Heart left ventricle (tissue), 16 donors: Measurements from ENCODE around the gene TMEM119. TPM values are rescaled to one million over a fixed set of nuclear protein-coding genes. Genes with fewer than 3 reads are reported as not detected.

Source experiments
- ATAC-seq, 4 donors: fragments of 200-7000 bp; cut with Tn5 transposase; one replicate each; pipeline ENCODE4 v1.9.1; 2020 to 2022; ENCODE audit warnings: moderate library complexity in 4 of 4, mild to moderate bottlenecking in 3 of 4, moderate number of reproducible peaks in 1 of 4
- DNase-seq, 5 donors: peaks; one replicate each; pipeline ENCODE4 v3.0.0-alpha.2; 2020
- H3K27ac ChIP-seq, 12 donors: fragments of 200-600 bp; sonication (generic) in 4 of 12; one replicate each; pipeline versions ENCODE4 v1.5.0 to v1.8.0; 2016 to 2022; ENCODE audit warnings: mild to moderate bottlenecking in 2 of 12
- H3K27me3 ChIP-seq, 9 donors: fragments of 200-600 bp; sonication (generic) in 2 of 9; one replicate each; pipeline versions ENCODE4 v1.5.1 to v1.8.0; 2016 to 2022; ENCODE audit warnings: mild to moderate bottlenecking in 3 of 9
- H3K36me3 ChIP-seq, 9 donors: fragments of 200-600 bp; sonication (generic) in 2 of 9; one replicate each; pipeline versions ENCODE4 v1.5.0 to v1.8.0; 2018 to 2022; ENCODE audit warnings: mild to moderate bottlenecking in 2 of 9
- H3K4me1 ChIP-seq, 12 donors: fragments of 200-600 bp; sonication (generic) in 4 of 12; one replicate each; pipeline versions ENCODE4 v1.5.0 to v1.8.0; 2016 to 2022; ENCODE audit warnings: mild to moderate bottlenecking in 3 of 12
- H3K4me3 ChIP-seq, 12 donors: fragments of 200-600 bp; sonication (generic) in 4 of 12; one replicate each; pipeline versions ENCODE4 v1.5.0 to v1.8.0; 2017 to 2022; ENCODE audit warnings: mild to moderate bottlenecking in 9 of 12, moderate library complexity in 4 of 12
- H3K9me3 ChIP-seq, 12 donors: fragments of 200-600 bp; sonication (generic) in 4 of 12; one replicate each; pipeline versions ENCODE4 v1.5.0 to v1.8.0; 2016 to 2022; ENCODE audit warnings: mild to moderate bottlenecking in 1 of 12
- CTCF ChIP-seq, 12 donors: fragments of 200-600 bp; sonication (generic) in 4 of 12; IDR thresholded peaks; one replicate each; pipeline versions ENCODE4 v1.5.0 to v1.8.0; 2018 to 2022; ENCODE audit warnings: antibody characterized with exemption in 12 of 12, mild to moderate bottlenecking in 5 of 12
- POLR2A ChIP-seq, 2 donors: fragments of 450-650 bp; IDR thresholded peaks; one replicate each; pipeline ENCODE4 v1.6.1; 2017; ENCODE audit warnings: antibody characterized with exemption in 2 of 2, mild to moderate bottlenecking in 2 of 2, moderate library complexity in 2 of 2
- WGBS, 4 donors: extraction: QIAGEN DNeasy Blood & Tissue Kit in 2 of 4; methylation state at CpG; one replicate each; pipeline versions ENCODE4 v1.1.5 to v1.1.7; 2013 to 2018; 5-methylcytosine and 5-hydroxymethylcytosine counted together
- intact Hi-C, 10 donors: fragments of 100-400 bp; cut with DNase I; formaldehyde crosslinking; loops; one replicate each; pipeline versions ENCODE4 v1.11.1 to v1.14.2; 2022
- polyA plus RNA-seq, 2 donors: library from polyadenylated mRNA; stranded (reverse); fragments of 200-250 nt; gene quantifications; one replicate each; pipeline ENCODE4 v1.2.3, GENCODE V29; 2013
- total RNA-seq, 9 donors: library from RNA; depleted of rRNA in 2 of 9; stranded (reverse); fragments of >200 nt in 2 of 9; fragmentation: NEBNext Ultra II Directional in 3 of 9; extraction: Animal tissue kit (Norgen Biotek cat#: 25700) in 3 of 9; gene quantifications; one replicate each; pipeline versions ENCODE4 v1.1.0 to v1.2.4, GENCODE V29; 2016 to 2023
- donor health status: ischemic (EF 13 %, LVEDD 7.1; RV severe dilation, severe dysfunction).
- donor health status: healthy with polysubstance abuse.
- donor health status: DM: no; HTN: yes; CAD: no.
- donor health status: DM: no; HTN: no; CAD: no.
- donor health status: ischemic (EF 25% LVEDD 6.9; RV normal size, moderate dysfunction).
- donor health status: ischemic (EF 25% LVEDD 5.7; RV mildly dilated, moderate dysfunction).
- donor health status: healthy.
- donor health status: DM: yes; HTN: yes; CAD: no.
- donor health status: ischemic (EF 35%, LVEDD 5.7; RV mildly dilated, moderate dysfunction).
- donor health status: nonischemic (EF 11% LVEDD 7.7; RV severe dilation, severe dysfunction).
- donor health status: DM: yes; HTN: yes; CAD: no.
- donor health status: PGD.
- donor health status: ischemic (EF 29% LVEDD 5.4; RV normal size, mild dysfunction).
- donor health status: nonischemic (EF 23%, LVEDD 6.1; RV moderate dilation, normal function).

TMEM119 gene
- total and polyA plus RNA-seq, 11 donors: 0.19 to 11.0 (median 2.2) TPM

DNA sequence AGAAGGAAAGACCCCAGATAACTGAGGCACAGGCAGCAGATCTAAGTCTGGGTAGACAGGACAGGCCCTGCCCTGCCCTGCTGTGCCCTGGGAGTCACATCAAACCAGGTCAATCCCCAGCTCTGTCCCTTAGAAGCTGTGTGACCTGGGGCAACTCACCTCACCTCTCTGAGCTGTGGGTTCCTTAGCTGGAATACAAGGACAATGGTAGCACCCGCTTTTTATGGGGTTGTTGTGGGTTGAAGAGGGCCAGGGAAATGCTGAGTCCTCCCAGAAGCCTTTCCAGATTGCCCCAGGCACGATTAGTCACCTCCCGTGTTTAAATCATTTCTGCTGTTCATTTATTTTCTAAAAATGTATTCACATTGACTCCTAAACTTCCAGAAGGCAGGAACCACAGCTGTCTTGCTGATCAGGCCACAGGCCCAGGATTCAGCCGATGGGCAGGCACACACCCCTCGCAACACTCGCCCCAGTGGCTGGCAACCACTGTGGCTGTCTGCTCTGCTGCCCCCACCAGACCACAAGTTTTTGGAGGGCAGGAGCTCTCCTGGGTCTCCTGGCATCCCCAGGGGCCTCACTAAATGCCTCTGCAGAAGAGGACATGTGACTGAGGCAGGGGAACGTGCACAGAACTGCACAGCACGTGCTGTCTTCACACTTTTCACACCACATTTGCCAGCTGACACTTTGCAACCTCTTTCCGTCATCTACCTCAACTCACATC lies 32.8 kb upstream of the TMEM119 start:
- intact Hi-C loops: no loop called here
- peaks cover 0 to 7% (median 0%) of the 10 kb centered on the region in 9 donors for H3K36me3 ChIP-seq
- H3K4me3 ChIP-seq: peak overlapping the region in 1 of 12 donors; percentile 64
- no peaks in the 10 kb centered on the region for H3K27me3 ChIP-seq
- ATAC-seq (no peak), DNase-seq (peak in 1 of 5 donors; percentile 16)
- 69 to 79% (median 74%) methylated on average over 9 of the region's 9 CpGs for WGBS, 4 donors
- peak overlapping the region in 2 of 12 donors; percentile 49 to 95 for H3K27ac ChIP-seq
- no peaks in the 10 kb centered on the region for H3K9me3 ChIP-seq
- TF ChIP-seq POLR2A (IDR thresholded peaks at IDR 0.05): no peak
- TF ChIP-seq CTCF (IDR thresholded peaks at IDR 0.05): no peak
- H3K4me1 ChIP-seq: peaks cover 0 to 78% (median 6%) of the 10 kb centered on the region in 12 donors

DNA sequence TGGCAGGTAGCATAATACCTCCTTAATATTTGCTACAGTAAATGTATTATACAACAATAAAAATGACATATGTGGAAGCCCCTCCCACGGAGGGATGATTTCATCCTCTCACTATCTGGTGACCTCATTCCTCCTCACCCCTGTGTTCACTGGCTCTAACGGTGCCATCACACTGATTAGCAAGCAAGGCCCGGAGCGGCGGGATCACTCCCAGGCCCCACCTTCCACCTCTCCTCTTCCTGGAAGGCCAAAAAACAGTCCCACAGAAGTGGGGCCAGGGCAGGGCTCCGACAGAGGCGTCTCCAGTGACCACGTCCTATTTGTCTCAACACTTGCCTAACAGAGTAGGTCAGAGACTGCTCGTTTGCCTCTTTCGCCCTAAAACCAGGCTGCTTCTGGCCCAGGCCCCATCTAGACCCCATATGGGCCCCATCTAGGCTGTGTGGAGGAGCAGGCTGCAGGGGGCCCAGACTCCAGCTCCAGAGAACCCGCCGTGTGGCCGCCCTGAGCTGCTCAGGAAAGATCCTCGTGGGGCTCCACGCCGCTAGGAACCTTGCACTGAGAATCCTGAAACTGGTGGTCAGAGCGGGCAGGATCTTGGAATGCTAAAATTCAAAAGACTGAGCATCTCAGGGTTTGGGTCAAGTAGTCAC lies 32.1 kb upstream of the TMEM119 start:
- WGBS, 4 donors: 55 to 63% (median 59%) methylated on average over 16 to 17 of the region's 17 CpGs
- ATAC-seq: peak in 3 of 4 donors; percentile 39 to 68 (median 43)

GRCh38 chr12:108629151-108629550 lies 31.3 kb upstream of the TMEM119 start:
- Histone ChIP-seq H3K9me3 (no peaks in the 10 kb centered on the region), H3K4me3 (peak overlapping the region in 1 of 12 donors; percentile 64), H3K4me1 (peaks cover 0 to 70% (median 6%) of the 10 kb centered on the region in 12 donors), H3K27ac (peak overlapping the region in 2 of 12 donors; percentile 9 to 95), H3K36me3 (peaks cover 0 to 8% (median 0%) of the 10 kb centered on the region in 9 donors), H3K27me3 (no peaks in the 10 kb centered on the region)
- TF ChIP-seq POLR2A (IDR thresholded peaks at IDR 0.05): no peak
- no peak for TF ChIP-seq CTCF (IDR thresholded peaks at IDR 0.05)
- intact Hi-C loops: no loop called here
- WGBS, 4 donors: 89 to 98% (median 93%) methylated on average over 5 of the region's 5 CpGs
- DNase-seq (peak in 1 of 5 donors; percentile 13), ATAC-seq (no peak)

More for the DNA sequence above, 32.1 kb upstream of the TMEM119 start:
- H3K27me3 ChIP-seq: no peaks in the 10 kb centered on the region
- intact Hi-C loops: no loop called here
- no peaks in the 10 kb centered on the region for H3K9me3 ChIP-seq
- peaks cover 0 to 7% (median 0%) of the 10 kb centered on the region in 9 donors for H3K36me3 ChIP-seq
- DNase-seq: peak in 4 of 5 donors; percentile 28 to 70 (median 40)
- TF ChIP-seq POLR2A (IDR thresholded peaks at IDR 0.05) (no peak), CTCF (IDR thresholded peaks at IDR 0.05) (no peak)
- peak overlapping the region in 5 of 12 donors; percentile 13 to 95 (median 34) for H3K27ac ChIP-seq
- H3K4me1 ChIP-seq: peaks cover 0 to 78% (median 6%) of the 10 kb centered on the region in 12 donors
- peak overlapping the region in 2 of 12 donors; percentile 5 to 64 for H3K4me3 ChIP-seq
